Heart left ventricle (tissue), 16 donors: ENCODE data around the gene ATP9A. TPM values are rescaled to one million over a fixed set of nuclear protein-coding genes. Genes with fewer than 3 reads are reported as not detected.

ENCODE experiments used
- ATAC-seq, 4 donors: fragments of 200-7000 bp; cut with Tn5 transposase; one replicate each; pipeline ENCODE4 v1.9.1; 2020 to 2022; ENCODE audit warnings: moderate library complexity in 4 of 4, mild to moderate bottlenecking in 3 of 4, moderate number of reproducible peaks in 1 of 4
- DNase-seq, 5 donors: peaks; one replicate each; pipeline ENCODE4 v3.0.0-alpha.2; 2020
- H3K27ac ChIP-seq, 12 donors: fragments of 200-600 bp; sonication (generic) in 4 of 12; one replicate each; pipeline versions ENCODE4 v1.5.0 to v1.8.0; 2016 to 2022; ENCODE audit warnings: mild to moderate bottlenecking in 2 of 12
- H3K27me3 ChIP-seq, 9 donors: fragments of 200-600 bp; sonication (generic) in 2 of 9; one replicate each; pipeline versions ENCODE4 v1.5.1 to v1.8.0; 2016 to 2022; ENCODE audit warnings: mild to moderate bottlenecking in 3 of 9
- H3K36me3 ChIP-seq, 9 donors: fragments of 200-600 bp; sonication (generic) in 2 of 9; one replicate each; pipeline versions ENCODE4 v1.5.0 to v1.8.0; 2018 to 2022; ENCODE audit warnings: mild to moderate bottlenecking in 2 of 9
- H3K4me1 ChIP-seq, 12 donors: fragments of 200-600 bp; sonication (generic) in 4 of 12; one replicate each; pipeline versions ENCODE4 v1.5.0 to v1.8.0; 2016 to 2022; ENCODE audit warnings: mild to moderate bottlenecking in 3 of 12
- H3K4me3 ChIP-seq, 12 donors: fragments of 200-600 bp; sonication (generic) in 4 of 12; one replicate each; pipeline versions ENCODE4 v1.5.0 to v1.8.0; 2017 to 2022; ENCODE audit warnings: mild to moderate bottlenecking in 9 of 12, moderate library complexity in 4 of 12
- H3K9me3 ChIP-seq, 12 donors: fragments of 200-600 bp; sonication (generic) in 4 of 12; one replicate each; pipeline versions ENCODE4 v1.5.0 to v1.8.0; 2016 to 2022; ENCODE audit warnings: mild to moderate bottlenecking in 1 of 12
- CTCF ChIP-seq, 12 donors: fragments of 200-600 bp; sonication (generic) in 4 of 12; IDR thresholded peaks; one replicate each; pipeline versions ENCODE4 v1.5.0 to v1.8.0; 2018 to 2022; ENCODE audit warnings: antibody characterized with exemption in 12 of 12, mild to moderate bottlenecking in 5 of 12
- POLR2A ChIP-seq, 2 donors: fragments of 450-650 bp; IDR thresholded peaks; one replicate each; pipeline ENCODE4 v1.6.1; 2017; ENCODE audit warnings: antibody characterized with exemption in 2 of 2, mild to moderate bottlenecking in 2 of 2, moderate library complexity in 2 of 2
- WGBS, 4 donors: extraction: QIAGEN DNeasy Blood & Tissue Kit in 2 of 4; methylation state at CpG; one replicate each; pipeline versions ENCODE4 v1.1.5 to v1.1.7; 2013 to 2018; 5-methylcytosine and 5-hydroxymethylcytosine counted together
- intact Hi-C, 10 donors: fragments of 100-400 bp; cut with DNase I; formaldehyde crosslinking; loops; one replicate each; pipeline versions ENCODE4 v1.11.1 to v1.14.2; 2022
- polyA plus RNA-seq, 2 donors: library from polyadenylated mRNA; stranded (reverse); fragments of 200-250 nt; gene quantifications; one replicate each; pipeline ENCODE4 v1.2.3, GENCODE V29; 2013
- total RNA-seq, 9 donors: library from RNA; depleted of rRNA in 2 of 9; stranded (reverse); fragments of >200 nt in 2 of 9; fragmentation: NEBNext Ultra II Directional in 3 of 9; extraction: Animal tissue kit (Norgen Biotek cat#: 25700) in 3 of 9; gene quantifications; one replicate each; pipeline versions ENCODE4 v1.1.0 to v1.2.4, GENCODE V29; 2016 to 2023
- donor health status: ischemic (EF 13 %, LVEDD 7.1; RV severe dilation, severe dysfunction).
- donor health status: healthy with polysubstance abuse.
- donor health status: DM: no; HTN: yes; CAD: no.
- donor health status: DM: no; HTN: no; CAD: no.
- donor health status: ischemic (EF 25% LVEDD 6.9; RV normal size, moderate dysfunction).
- donor health status: ischemic (EF 25% LVEDD 5.7; RV mildly dilated, moderate dysfunction).
- donor health status: healthy.
- donor health status: DM: yes; HTN: yes; CAD: no.
- donor health status: ischemic (EF 35%, LVEDD 5.7; RV mildly dilated, moderate dysfunction).
- donor health status: nonischemic (EF 11% LVEDD 7.7; RV severe dilation, severe dysfunction).
- donor health status: DM: yes; HTN: yes; CAD: no.
- donor health status: PGD.
- donor health status: ischemic (EF 29% LVEDD 5.4; RV normal size, mild dysfunction).
- donor health status: nonischemic (EF 23%, LVEDD 6.1; RV moderate dilation, normal function).

The ATP9A gene
- total and polyA plus RNA-seq, 11 donors, result 4.4 to 36.4 (median 27.6) TPM

GRCh38 chr20:51600016-51600420, 168.2 kb downstream of the ATP9A start:
- TF ChIP-seq CTCF (IDR thresholded peaks at IDR 0.05) (no peak), POLR2A (IDR thresholded peaks at IDR 0.05) (no peak)
- H3K4me3 ChIP-seq, result no peak overlapping the region
- intact Hi-C loops, result no loop called here
- WGBS, 4 donors, result 63 to 71% (median 71%) methylated on average over 7 of the region's 7 CpGs
- H3K36me3 ChIP-seq, result peaks cover 0 to 53% (median 13%) of the 10 kb centered on the region in 9 donors
- H3K27me3 ChIP-seq, result no peaks in the 10 kb centered on the region
- H3K4me1 ChIP-seq, result peaks cover 0 to 5% (median 0%) of the 10 kb centered on the region in 12 donors
- no peak for DNase-seq
- no peak overlapping the region for H3K27ac ChIP-seq
- H3K9me3 ChIP-seq, result no peaks in the 10 kb centered on the region
- no peak for ATAC-seq

GRCh38 chr20:51598556-51598955, 169.6 kb downstream of the ATP9A start:
- Histone ChIP-seq H3K9me3 (no peaks in the 10 kb centered on the region), H3K36me3 (peaks cover 0 to 41% (median 0%) of the 10 kb centered on the region in 9 donors), H3K4me1 (peaks cover 0 to 14% (median 4%) of the 10 kb centered on the region in 12 donors), H3K27me3 (no peaks in the 10 kb centered on the region), H3K27ac (no peak overlapping the region), H3K4me3 (no peak overlapping the region)
- TF ChIP-seq POLR2A (IDR thresholded peaks at IDR 0.05), result no peak
- TF ChIP-seq CTCF (IDR thresholded peaks at IDR 0.05), result no peak
- ATAC-seq, result no peak
- 92 to 95% (median 95%) methylated on average over 10 to 15 of the region's 15 CpGs for WGBS, 4 donors
- no peak for DNase-seq
- intact Hi-C loops, result loop anchor here in 8 of 10 donors (5.0 to 10.0 kb wide), 3 partner anchors 54 to 614 kb away; partner anchors contain the start of gene NFATC2 (in 1 of the 8)

- H3K4me3 ChIP-seq, result no peak overlapping the region
- ATAC-seq, result no peak
- TF ChIP-seq POLR2A (IDR thresholded peaks at IDR 0.05) (no peak), CTCF (IDR thresholded peaks at IDR 0.05) (no peak)
Measured at GRCh38 chr20:51597389-51598231, 170.6 kb downstream of the ATP9A start.

GRCh38 chr20:51596668-51597388, 171.4 kb downstream of the ATP9A start:
- 89 to 95% (median 93%) methylated on average over 14 of the region's 14 CpGs for WGBS, 4 donors
- intact Hi-C loops, result loop anchor here in 8 of 10 donors (5.0 to 10.0 kb wide), 3 partner anchors 52 to 612 kb away; partner anchors contain the start of gene NFATC2 (in 1 of the 8)
- H3K36me3 ChIP-seq, result peaks cover 0 to 33% (median 0%) of the 10 kb centered on the region in 9 donors
- DNase-seq (no peak), ATAC-seq (no peak)
- peaks cover 0 to 14% (median 4%) of the 10 kb centered on the region in 12 donors for H3K4me1 ChIP-seq
- H3K9me3 ChIP-seq, result no peaks in the 10 kb centered on the region
- H3K4me3 ChIP-seq, result no peak overlapping the region
- no peak for TF ChIP-seq CTCF (IDR thresholded peaks at IDR 0.05)
- no peak for TF ChIP-seq POLR2A (IDR thresholded peaks at IDR 0.05)
- no peak overlapping the region for H3K27ac ChIP-seq
- no peaks in the 10 kb centered on the region for H3K27me3 ChIP-seq

More at GRCh38 chr20:51597389-51598231, 170.6 kb downstream of the ATP9A start:
- H3K27ac ChIP-seq, result no peak overlapping the region
- DNase-seq, result no peak
- peaks cover 0 to 14% (median 4%) of the 10 kb centered on the region in 12 donors for H3K4me1 ChIP-seq
- peaks cover 0 to 35% (median 0%) of the 10 kb centered on the region in 9 donors for H3K36me3 ChIP-seq
- WGBS, 4 donors, result 81 to 88% (median 84%) methylated on average over 7 of the region's 7 CpGs
- no peaks in the 10 kb centered on the region for H3K9me3 ChIP-seq
- intact Hi-C loops, result loop anchor here in 8 of 10 donors (5.0 to 10.0 kb wide), 3 partner anchors 53 to 613 kb away; partner anchors contain the start of gene NFATC2 (in 1 of the 8)
- no peaks in the 10 kb centered on the region for H3K27me3 ChIP-seq
